Activated CD4-positive, alpha-beta T cell treated with anti-CD3 and anti-CD28 coated beads for 36 hours (primary cell): ENCODE results near the gene CLEC4G. TPM values are rescaled to one million over a fixed set of nuclear protein-coding genes. Genes with fewer than 3 reads are reported as not detected.
"Not testable (repeated sequence)": the region's sequence is repeated elsewhere in the genome, so short reads cannot be mapped to it uniquely, and the experiment has no call there.

Experiments used
- ATAC-seq: fragments of 200-7000 bp; cut with Tn5 transposase; one replicate; pipeline ENCODE4 v1.10.0; 2021; ENCODE audit warnings: mild to moderate bottlenecking, moderate library complexity
- CTCF ChIA-PET: fragments of 350-600 bp; sonication (Branson Sonifier 250); formaldehyde crosslinking; loops from one replicate; lab custom pipeline; 2021; ENCODE audit warnings: antibody characterized with exemption; lab: Charles Lee
- POLR2A ChIA-PET: fragments of 350-600 bp; sonication (Branson Sonifier 250); formaldehyde crosslinking; loops from one replicate; lab custom pipeline; 2021; ENCODE audit warnings: antibody characterized with exemption, inconsistent platforms; lab: Charles Lee
- DNase-seq: peaks from one replicate; pipeline ENCODE4 v3.0.0-alpha.2; 2020
- H3K27ac Mint-ChIP-seq: one replicate; pipeline ENCODE4 v1.8.0; 2021; ENCODE audit warnings: mixed read lengths
- H3K27me3 Mint-ChIP-seq: one replicate; pipeline ENCODE4 v1.8.0; 2021; ENCODE audit warnings: mixed read lengths
- H3K36me3 Mint-ChIP-seq: one replicate; pipeline ENCODE4 v1.8.0; 2021; ENCODE audit warnings: low read depth, mixed read lengths
- H3K4me1 Mint-ChIP-seq: one replicate; pipeline ENCODE4 v1.8.0; 2021; ENCODE audit warnings: mixed read lengths
- H3K4me3 Mint-ChIP-seq: one replicate; pipeline ENCODE4 v1.8.0; 2021; ENCODE audit warnings: mild to moderate bottlenecking, moderate library complexity, mixed read lengths
- H3K9me3 Mint-ChIP-seq: one replicate; pipeline ENCODE4 v1.8.0; 2021; ENCODE audit warnings: low read depth, mixed read lengths
- intact Hi-C, 2 experiments: fragments of 100-400 bp; cut with DNase I in 1 of 2; cut with micrococcal nuclease in 1 of 2; formaldehyde crosslinking; loops; one replicate each; pipeline versions ENCODE4 v1.14.2 to v1.15.1; 2022 to 2024; cut with DNase I, micrococcal nuclease
- total RNA-seq, 2 experiments: library from RNA; stranded (reverse); gene quantifications; one replicate each; pipeline ENCODE4 v1.2.3, GENCODE V29; 2021

Gene CLEC4G
- total RNA-seq, 2 experiments from 2014 or later: not detected

DNA sequence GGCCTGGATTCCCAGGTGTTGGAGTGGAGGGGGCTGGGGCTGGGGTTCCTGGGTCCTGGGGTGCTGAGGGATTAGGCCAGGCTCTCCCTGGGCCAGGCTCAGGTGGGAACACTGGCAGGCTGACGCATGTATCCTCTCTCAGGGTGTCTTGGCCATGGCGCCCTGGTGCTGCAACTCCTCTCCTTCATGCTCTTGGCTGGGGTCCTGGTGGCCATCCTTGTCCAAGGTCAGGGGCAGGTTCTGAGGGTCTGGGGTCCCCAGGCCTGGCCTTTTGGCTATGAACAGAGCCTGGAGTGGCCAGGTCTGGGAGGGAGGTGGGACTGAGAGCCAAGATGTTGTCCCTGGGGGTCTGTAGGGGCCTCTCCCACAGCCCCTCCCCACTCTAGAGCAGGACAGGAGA is 33.1 kb upstream of the CLEC4G start:
- H3K4me3 Mint-ChIP-seq, CTCF ChIA-PET, H3K27ac Mint-ChIP-seq, intact Hi-C loops, POLR2A ChIA-PET, H3K4me1 Mint-ChIP-seq, H3K9me3 Mint-ChIP-seq, H3K36me3 Mint-ChIP-seq, DNase-seq, ATAC-seq: not testable (repeated sequence)
- peaks cover 35% of the 10 kb centered on the region for H3K27me3 Mint-ChIP-seq

DNA sequence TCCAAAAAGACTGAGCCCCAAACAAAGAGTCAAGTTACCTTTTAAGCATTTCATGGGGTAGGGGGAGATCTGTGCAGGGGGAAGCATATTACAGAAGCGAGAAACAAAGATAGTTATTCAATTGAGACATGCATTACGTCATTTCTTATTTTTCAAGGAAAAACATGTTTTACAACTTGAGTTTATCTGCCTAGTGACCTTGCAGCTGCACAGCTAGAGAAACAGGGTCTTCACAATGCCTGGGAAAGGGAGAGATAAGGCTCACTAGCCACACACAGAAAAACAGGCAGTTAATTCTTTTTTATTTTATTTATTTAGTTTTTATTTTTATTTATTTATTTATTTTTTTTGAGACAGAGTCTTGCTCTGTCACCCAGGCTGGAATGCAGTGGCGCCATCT is 32.2 kb upstream of the CLEC4G start:
- POLR2A ChIA-PET: not testable (repeated sequence)

DNA sequence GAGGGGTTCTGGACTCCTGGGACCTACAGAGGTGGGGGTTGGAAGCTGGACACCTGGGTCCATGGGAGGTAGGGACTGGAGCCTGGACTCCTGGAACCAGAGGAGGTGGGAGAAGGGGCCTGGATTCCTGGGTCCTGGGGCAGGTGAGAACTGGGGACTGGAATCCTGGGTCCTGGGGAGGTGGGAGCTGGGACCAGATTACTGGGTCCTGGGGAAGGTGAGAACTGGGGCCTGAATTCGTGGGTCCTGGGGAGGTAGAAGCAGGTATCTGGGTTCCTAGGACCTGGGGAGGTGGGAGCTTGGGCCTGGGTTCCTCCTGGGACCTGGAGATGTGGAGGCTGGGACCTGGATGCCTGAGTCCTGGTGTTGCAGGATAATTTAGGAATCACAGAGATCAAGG is 31.8 kb upstream of the CLEC4G start:
- Mint-ChIP-seq H3K4me1 (peaks cover 5% of the 10 kb centered on the region), H3K9me3 (peaks cover 12% of the 10 kb centered on the region), H3K4me3 (no peak overlapping the region), H3K36me3 (peaks cover 6% of the 10 kb centered on the region), H3K27me3 (peaks cover 28% of the 10 kb centered on the region), H3K27ac (no peak overlapping the region)
- DNase-seq: no peak
- intact Hi-C loops: no loop called here
- POLR2A ChIA-PET: no interaction called here
- CTCF ChIA-PET: interaction anchor here (1.3 kb wide), 1 partner anchor 8 kb away, joined by 3 read pairs; no protein-coding TSS in a partner anchor
- ATAC-seq: no peak

More for the DNA sequence above, 32.2 kb upstream of the CLEC4G start:
- CTCF ChIA-PET, H3K27ac Mint-ChIP-seq, H3K4me3 Mint-ChIP-seq, H3K9me3 Mint-ChIP-seq, H3K36me3 Mint-ChIP-seq, ATAC-seq, DNase-seq, intact Hi-C loops, H3K4me1 Mint-ChIP-seq: not testable (repeated sequence)
- peaks cover 32% of the 10 kb centered on the region for H3K27me3 Mint-ChIP-seq

DNA sequence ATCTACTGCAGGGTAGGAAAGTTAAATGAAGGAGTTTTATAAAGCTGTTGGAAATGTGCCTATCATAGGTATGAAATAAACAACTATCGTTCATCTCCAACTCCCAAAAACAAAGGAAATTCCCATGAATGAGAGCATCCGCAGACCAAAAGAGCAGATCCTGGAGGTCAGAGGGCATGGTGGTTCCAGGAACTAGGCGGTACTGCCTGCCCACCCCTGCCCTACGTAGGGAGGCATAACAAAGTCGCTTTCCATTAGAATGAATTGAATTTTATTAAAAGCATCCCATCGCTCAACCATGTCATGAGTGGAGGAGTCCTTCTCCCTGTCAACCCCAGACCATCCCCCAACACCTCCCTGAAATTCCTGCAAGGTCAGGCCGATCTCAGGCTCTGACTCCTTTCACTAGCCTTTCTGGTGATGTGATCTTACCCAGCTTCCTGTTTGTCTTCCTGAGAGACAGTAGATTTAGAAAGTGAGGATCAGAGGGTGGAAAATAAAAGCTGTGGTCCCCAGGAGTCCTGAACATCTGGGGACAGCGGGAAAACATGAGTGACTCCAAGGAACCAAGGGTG is 30.9 kb upstream of the CLEC4G start, which contains the start of gene CLEC4M:
Gene CLEC4M, plus strand, starts transcription at position 525 of the 575 bp plus-strand sequence. Its CDS starts 24 bp downstream, at position 549.
- ATAC-seq: no peak
- peaks cover 5% of the 10 kb centered on the region for H3K4me1 Mint-ChIP-seq
- no peak within 1 kb of the TSS for H3K4me3 Mint-ChIP-seq
- DNase-seq: no peak
- CTCF ChIA-PET: interaction anchor here (0.8 to 1.3 kb wide), 3 partner anchors 9 to 612 kb away, joined by 3 read pairs; no protein-coding TSS in a partner anchor
- peaks cover 12% of the 10 kb centered on the region for H3K36me3 Mint-ChIP-seq
- peak within 1 kb of the TSS; percentile 47 for H3K27ac Mint-ChIP-seq
- peaks cover 21% of the 10 kb centered on the region for H3K9me3 Mint-ChIP-seq
- H3K27me3 Mint-ChIP-seq: peaks cover 23% of the 10 kb centered on the region
- POLR2A ChIA-PET: interaction anchor here (0.6 kb wide), 1 partner anchor 73 kb away, joined by 3 read pairs; no protein-coding TSS in a partner anchor
- intact Hi-C loops: no loop called here

DNA sequence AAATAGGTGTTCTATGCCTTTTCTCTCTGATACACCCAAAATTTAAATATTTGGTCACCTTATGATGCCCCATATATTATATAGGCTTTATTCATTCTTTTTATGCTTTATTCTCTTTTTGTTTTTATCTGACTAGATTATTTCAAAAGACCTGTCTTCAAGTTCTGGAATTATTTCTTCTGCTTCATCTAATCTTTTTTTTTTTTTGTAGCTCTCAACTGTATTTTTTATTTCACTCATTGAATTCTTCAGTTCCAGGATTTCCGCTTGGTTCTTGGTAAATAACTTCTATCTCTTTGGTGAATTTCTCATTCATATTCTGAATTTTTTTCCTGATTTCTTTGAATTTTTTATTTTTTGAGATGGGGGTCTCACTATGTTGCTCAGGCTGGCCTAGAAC is 27.2 kb upstream of the CLEC4G start:
- POLR2A ChIA-PET: no interaction called here
- H3K27me3 Mint-ChIP-seq: peaks cover 33% of the 10 kb centered on the region
- H3K4me1 Mint-ChIP-seq: peaks cover 11% of the 10 kb centered on the region
- intact Hi-C loops: no loop called here
- no peak overlapping the region for H3K27ac Mint-ChIP-seq
- no peak for DNase-seq
- no peak for ATAC-seq
- peaks cover 50% of the 10 kb centered on the region for H3K9me3 Mint-ChIP-seq
- H3K36me3 Mint-ChIP-seq: peaks cover 21% of the 10 kb centered on the region
- H3K4me3 Mint-ChIP-seq: no peak overlapping the region
- CTCF ChIA-PET: no interaction called here

DNA sequence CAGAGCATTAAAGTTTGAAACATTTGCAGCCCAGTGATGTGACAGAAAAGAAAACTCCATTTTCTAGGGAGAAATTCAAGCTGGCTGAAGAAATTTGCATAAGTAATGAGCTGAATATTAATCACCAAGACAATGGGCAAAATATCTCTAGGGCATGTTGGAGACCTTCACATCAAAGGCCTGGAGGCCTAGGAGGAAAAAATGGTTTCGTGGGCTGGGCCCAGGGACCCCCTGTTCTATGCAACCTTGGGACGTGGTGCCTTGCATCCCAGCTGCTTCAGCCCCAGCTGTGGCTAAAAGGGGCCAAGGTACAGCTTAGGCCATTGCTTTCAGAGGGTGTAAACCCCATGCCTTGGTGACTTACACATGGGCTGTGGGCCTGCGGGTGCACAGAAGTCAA is 25.4 kb upstream of the CLEC4G start:
- ChIA-PET POLR2A (no interaction called here), CTCF (interaction anchor here (0.7 kb wide), 1 partner anchor 42 kb away, joined by 3 read pairs; no protein-coding TSS in a partner anchor)
- H3K4me3 Mint-ChIP-seq: no peak overlapping the region
- peaks cover 53% of the 10 kb centered on the region for H3K9me3 Mint-ChIP-seq
- intact Hi-C loops: no loop called here
- DNase-seq: no peak
- peaks cover 23% of the 10 kb centered on the region for H3K36me3 Mint-ChIP-seq
- H3K27me3 Mint-ChIP-seq: peaks cover 26% of the 10 kb centered on the region
- no peak for ATAC-seq
- no peak overlapping the region for H3K27ac Mint-ChIP-seq
- peaks cover 13% of the 10 kb centered on the region for H3K4me1 Mint-ChIP-seq

DNA sequence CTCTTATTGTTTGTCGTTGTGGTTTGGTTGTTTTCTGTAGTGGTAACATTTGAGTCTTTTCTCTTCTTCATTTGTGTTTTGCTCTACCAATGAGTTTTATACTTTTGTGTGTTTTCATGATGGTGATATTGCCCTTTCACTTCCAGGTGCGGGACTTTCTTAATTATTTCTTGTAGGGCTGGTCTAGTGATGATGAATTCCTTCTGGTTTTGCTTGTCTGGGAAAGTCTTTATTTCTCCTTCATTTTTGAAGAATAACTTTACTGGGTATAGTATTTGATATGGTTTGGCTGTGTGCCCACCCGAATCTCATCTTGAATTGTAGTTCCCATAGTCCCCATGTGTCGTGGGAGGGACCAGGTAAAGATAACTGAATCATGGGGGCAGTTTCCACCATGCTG is 24.3 kb upstream of the CLEC4G start:
- Mint-ChIP-seq H3K4me3 (no peak overlapping the region), H3K4me1 (peaks cover 19% of the 10 kb centered on the region), H3K9me3 (peaks cover 55% of the 10 kb centered on the region), H3K27me3 (peaks cover 23% of the 10 kb centered on the region), H3K36me3 (peaks cover 25% of the 10 kb centered on the region), H3K27ac (no peak overlapping the region)
- intact Hi-C loops: no loop called here
- ChIA-PET CTCF (no interaction called here), POLR2A (no interaction called here)
- ATAC-seq (no peak), DNase-seq (no peak)

DNA sequence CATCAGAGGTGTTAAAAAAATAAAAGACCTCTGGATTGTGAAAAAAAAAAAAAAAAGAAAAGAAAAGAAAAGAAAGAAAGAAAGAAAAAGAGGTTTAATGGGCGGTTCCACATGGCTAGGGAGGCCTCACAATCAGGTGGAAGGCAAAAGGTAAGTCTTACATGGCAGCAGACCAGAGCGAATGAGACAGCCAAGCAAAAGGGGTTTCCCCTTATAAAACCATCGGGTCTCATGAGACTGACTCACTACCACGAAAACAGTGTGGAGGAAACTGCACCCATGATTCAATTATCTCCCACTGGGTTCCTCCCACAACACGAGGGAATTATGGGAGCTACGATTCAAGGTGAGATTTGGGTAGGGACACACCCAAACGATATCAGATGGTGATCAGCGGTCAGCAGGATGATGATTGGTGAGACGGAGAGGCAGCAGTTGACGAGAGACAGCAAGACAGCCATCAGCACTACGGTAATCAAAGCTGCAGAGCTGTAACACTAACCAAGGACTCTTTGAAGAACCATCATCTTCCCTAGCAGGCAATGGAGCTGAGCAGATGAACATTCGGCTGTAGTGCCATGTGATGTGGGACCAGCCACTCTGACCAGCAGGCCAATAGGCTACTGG is 19.4 kb upstream of the CLEC4G start:
- CTCF ChIA-PET: interaction anchor here (0.7 to 1.7 kb wide), 2 partner anchors 12 to 49 kb away, joined by 4 to 6 read pairs; no protein-coding TSS in a partner anchor

DNA sequence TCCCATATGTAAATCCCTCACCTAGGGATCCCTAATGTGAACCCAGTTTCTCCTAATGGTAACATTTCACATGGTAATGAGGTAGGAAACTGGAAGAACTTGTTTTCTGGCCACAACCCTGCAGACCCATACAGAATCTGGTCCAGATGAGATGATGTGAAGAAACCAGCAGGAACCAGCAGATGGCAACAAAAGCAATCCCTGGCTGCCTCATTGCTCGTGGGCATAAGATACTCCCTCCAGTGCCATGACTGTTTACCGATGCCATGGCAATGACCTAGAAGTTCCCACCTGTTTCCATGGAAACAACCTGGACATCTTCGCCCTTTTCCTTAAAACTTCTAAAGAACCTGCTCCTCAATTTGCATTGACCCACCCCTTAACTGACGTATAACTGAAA is 16.8 kb upstream of the CLEC4G start:
- intact Hi-C loops: no loop called here
- peak; percentile 25 for DNase-seq
- peaks cover 20% of the 10 kb centered on the region for H3K9me3 Mint-ChIP-seq
- ChIA-PET POLR2A (no interaction called here), CTCF (interaction anchor here (0.7 to 2.0 kb wide), 2 partner anchors 24 to 134 kb away, joined by 3 to 5 read pairs; no protein-coding TSS in a partner anchor)
- no peak overlapping the region for H3K4me3 Mint-ChIP-seq
- H3K27ac Mint-ChIP-seq: no peak overlapping the region
- ATAC-seq: no peak
- peaks cover 24% of the 10 kb centered on the region for H3K4me1 Mint-ChIP-seq
- H3K27me3 Mint-ChIP-seq: peaks cover 39% of the 10 kb centered on the region
- peaks cover 7% of the 10 kb centered on the region for H3K36me3 Mint-ChIP-seq

More for the DNA sequence above, 19.4 kb upstream of the CLEC4G start:
- Mint-ChIP-seq H3K9me3 (peaks cover 40% of the 10 kb centered on the region), H3K4me3 (no peak overlapping the region), H3K4me1 (peaks cover 31% of the 10 kb centered on the region), H3K27me3 (peaks cover 41% of the 10 kb centered on the region), H3K27ac (no peak overlapping the region), H3K36me3 (peaks cover 9% of the 10 kb centered on the region)
- ATAC-seq (peak; percentile 98), DNase-seq (peak; percentile 67)
- intact Hi-C loops: loop anchor here (1.0 to 5.0 kb wide), 6 partner anchors 13 to 56 kb away; no protein-coding TSS in a partner anchor
- POLR2A ChIA-PET: interaction anchor here (0.6 kb wide), 1 partner anchor 516 kb away, joined by 3 read pairs; no protein-coding TSS in a partner anchor

DNA sequence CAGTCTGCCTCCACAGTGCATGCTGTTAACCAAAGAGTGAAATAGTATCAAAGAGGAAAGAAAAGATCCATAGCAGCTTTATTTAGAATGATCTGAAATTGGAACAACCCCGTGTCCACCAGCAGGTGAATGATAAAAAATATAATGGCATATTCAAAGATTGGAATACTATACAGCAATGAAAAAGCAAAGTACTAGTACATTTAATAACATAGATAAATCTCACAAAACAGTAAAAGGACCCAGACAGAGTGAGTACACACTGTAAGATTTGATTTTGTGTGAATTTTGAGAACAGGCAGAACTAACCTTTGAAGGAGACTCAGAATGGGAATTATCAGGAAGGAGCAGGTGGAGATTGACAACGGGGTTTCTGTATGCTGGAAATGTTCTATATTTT is 16.3 kb upstream of the CLEC4G start:
- ATAC-seq (no peak), DNase-seq (no peak)
- CTCF ChIA-PET: interaction anchor here (1.0 to 1.5 kb wide), 2 partner anchors 9 to 67 kb away, joined by 3 to 6 read pairs; partner anchors contain the start of gene TRAPPC5
- peaks cover 6% of the 10 kb centered on the region for H3K36me3 Mint-ChIP-seq
- POLR2A ChIA-PET: interaction anchor here (0.6 kb wide), 1 partner anchor 702 kb away, joined by 3 read pairs; no protein-coding TSS in a partner anchor
- peaks cover 21% of the 10 kb centered on the region for H3K4me1 Mint-ChIP-seq
- intact Hi-C loops: no loop called here
- H3K27ac Mint-ChIP-seq: no peak overlapping the region
- H3K4me3 Mint-ChIP-seq: no peak overlapping the region
- H3K27me3 Mint-ChIP-seq: peaks cover 36% of the 10 kb centered on the region
- peaks cover 19% of the 10 kb centered on the region for H3K9me3 Mint-ChIP-seq
